RKO (cell line): ENCODE measurements around the gene ELOVL6.

Experiments
- DNase-seq: peaks from one replicate; pipeline ENCODE4 v3.0.0-alpha.2; 2016; ENCODE audit warnings: low spot score

The ELOVL6 gene

GRCh38 chr4:110022457-110022856 is 176.0 kb downstream of the ELOVL6 start:
- DNase-seq: no peak

- no peak for DNase-seq
Measured at GRCh38 chr4:110020646-110021443, 177.6 kb downstream of the ELOVL6 start.

DNA sequence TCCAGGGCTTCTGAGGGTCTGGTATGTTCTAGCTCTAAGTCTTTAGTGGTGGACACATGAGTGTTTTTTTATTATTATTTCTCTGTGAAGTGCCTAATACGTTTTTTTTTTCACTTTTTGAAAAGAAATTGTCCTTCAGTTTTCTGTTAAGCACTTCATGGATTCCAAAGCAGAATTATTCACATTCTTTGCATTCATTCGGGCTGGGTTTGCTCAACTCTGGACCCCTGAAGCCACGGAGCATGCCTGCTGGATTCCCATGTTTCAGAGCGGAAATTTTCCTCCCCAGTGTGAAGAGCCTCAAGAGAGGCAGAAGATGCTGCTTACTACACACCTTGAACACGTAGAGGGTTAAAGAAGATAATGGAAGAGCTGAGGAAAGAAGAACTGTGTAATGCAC is 178.3 kb downstream of the ELOVL6 start:
- DNase-seq: no peak

DNA sequence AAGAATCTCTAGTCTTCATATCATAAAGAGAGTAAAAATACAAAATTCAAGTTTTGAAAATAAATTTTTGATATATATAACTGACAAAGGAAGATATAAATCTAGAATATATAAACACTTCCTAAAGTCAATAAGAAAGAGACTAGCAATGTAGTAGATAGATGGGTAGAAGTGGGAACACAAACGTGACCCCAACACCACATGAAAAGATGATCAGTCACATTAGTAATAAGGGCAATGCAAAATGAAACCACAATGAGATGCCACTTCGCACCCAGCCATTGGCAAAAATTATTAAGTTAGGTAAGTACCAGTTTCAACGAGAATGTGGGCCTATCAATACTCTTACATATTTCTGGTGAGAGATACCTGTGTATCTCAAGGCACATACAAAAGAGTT is 179.3 kb downstream of the ELOVL6 start:
- DNase-seq: no peak

GRCh38 chr4:110014233-110014632 is 184.2 kb downstream of the ELOVL6 start:
- no peak for DNase-seq

DNA sequence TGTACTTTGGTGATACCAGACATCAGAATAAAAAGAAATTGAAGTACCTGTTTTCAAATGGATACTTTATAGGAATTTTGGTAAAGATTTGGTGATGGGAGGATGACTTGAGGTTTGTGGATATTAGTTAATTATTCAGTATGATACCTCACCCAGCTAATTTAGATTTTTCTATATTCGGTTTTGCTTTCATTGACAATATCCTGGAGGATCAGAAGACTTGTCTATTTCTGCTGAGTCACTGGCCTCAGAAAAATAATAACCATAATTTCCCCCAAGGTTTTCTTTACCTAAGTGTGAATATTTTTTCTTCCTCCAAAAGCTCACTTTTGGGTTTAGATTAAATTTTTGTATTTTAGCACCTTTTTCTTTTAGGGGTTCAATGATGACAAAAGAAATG is 185.5 kb downstream of the ELOVL6 start:
- DNase-seq: no peak

GRCh38 chr4:110010797-110011196 is 187.6 kb downstream of the ELOVL6 start:
- DNase-seq: no peak

DNA sequence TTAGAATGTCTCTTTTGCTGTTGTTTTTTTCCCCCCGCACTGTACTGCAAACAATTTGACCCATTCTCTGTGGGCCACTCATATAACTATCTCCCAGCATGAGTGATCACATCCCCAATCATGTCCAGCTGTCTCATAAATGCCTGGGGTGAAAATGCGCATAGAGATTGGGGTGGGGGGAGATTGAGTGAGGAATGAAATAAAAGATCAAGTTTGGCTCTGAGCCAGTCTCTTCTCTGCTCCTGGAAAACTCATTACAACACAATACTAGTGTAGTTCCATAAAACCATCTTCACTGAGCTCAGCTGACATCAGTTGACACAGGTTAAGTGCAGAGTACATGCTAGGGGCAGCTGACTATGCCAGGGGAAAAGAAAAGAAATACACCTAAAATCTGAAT is 188.9 kb downstream of the ELOVL6 start:
- no peak for DNase-seq

DNA sequence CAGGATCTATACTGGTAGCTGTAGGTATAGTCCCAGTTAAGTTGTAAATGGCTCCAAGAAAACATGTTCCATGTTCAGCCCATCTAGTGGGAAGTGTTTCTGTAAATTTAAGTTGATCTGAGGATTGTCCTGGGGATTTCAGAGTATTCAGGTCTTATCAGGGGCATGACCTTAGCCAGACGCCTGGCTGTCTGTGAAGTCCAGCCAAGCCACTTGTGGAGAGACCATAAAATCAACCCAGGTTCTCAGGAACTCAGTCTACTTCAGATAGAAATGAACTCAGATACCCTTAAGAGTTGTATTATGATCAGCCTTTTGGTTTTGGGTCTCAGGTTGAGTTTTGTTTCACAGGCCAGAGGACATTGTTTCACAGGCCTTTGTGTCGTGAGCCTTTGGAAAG is 189.9 kb downstream of the ELOVL6 start:
- no peak for DNase-seq

DNA sequence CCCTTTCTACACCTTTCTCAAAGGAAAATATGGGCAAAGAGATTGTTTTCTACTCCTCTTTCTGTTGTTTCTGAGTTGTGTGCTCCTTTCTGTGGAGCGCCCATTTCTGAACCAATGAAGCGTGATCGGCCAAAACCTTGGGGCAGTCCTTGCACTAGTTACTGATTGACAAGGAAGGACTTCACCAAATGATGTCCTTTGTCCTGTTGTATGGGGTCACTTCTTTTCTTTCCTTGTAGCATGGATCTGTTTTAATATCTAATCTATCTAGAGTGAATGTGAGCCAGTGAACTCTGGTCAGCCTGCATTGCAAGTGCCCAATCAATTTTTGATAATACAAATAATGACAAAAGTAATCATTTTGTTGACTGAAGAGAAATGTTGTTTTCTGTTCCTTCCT is 191.2 kb downstream of the ELOVL6 start:
- no peak for DNase-seq

GRCh38 chr4:110005461-110006056 is 192.9 kb downstream of the ELOVL6 start:
- DNase-seq: peak; percentile 79

DNA sequence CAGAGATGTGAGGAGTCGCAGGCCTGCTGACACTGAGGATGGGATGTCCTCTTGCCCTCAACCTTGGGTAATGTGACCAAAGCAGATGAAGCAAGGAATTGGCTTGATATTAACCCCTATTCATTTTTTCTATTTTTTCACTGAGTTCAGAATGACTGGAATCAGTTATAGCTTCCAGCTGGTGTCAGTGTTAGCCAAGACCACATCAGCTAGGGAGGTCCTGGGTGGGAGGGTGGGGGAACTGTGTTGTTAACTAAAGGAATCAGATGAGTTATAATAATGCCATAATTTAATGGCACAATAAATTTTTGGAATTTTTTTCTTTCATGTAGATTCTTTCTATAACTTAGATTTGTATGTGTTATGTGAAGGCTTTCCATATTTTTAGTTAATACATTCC is 193.9 kb downstream of the ELOVL6 start:
- DNase-seq: no peak

DNA sequence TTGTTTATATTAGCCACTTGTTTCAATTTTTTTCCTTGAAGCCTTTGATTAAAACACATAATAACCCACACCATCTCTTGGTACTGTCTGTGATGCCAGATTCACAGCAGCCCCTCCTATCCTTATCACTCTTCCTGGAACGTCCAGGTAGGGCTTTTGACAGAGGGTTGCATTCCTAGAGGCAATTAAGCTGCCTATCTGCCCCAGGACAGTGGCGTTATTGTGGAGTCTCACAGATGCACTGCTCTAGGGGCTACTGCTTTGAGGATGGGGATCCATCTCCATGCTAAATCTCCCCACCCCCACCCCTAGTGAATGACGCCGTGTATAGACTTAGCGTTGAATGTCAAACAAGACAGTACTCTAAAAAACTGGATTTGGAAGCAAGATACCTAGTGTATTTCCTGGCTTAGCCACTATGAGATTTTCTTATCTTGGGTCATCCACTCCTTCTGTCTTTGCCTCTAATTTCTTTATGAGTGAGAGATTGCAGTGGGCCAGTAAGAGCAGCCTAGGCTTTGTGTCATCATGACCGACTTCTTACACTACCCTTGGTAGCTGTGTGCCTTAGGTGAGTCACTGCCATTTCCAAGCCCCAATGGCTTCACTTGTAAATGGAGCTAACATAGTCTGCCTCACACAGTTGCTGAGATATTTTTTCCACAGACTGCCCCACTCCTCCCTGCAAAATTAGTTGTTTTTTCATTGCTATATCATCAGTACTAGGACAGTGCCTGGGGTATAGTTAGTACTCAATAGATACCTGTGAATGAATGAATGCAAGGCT is 194.8 kb downstream of the ELOVL6 start:
- DNase-seq: peak; percentile 46

- no peak for DNase-seq
Measured at GRCh38 chr4:110002326-110002725, 196.1 kb downstream of the ELOVL6 start.

DNA sequence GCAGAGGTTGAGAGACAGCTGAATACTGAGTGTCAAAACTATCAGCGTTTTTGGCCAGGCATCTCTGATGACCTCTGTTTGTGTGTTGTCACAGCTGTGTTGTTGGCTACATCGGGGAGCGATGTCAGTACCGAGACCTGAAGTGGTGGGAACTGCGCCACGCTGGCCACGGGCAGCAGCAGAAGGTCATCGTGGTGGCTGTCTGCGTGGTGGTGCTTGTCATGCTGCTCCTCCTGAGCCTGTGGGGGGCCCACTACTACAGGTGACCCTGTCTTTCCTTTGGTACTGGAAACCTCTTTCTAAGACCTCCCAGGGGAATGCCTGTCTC is 198.9 kb downstream of the ELOVL6 start:
- no peak for DNase-seq

GRCh38 chr4:109998867-109999584 is 199.4 kb downstream of the ELOVL6 start:
- peak; percentile 74 for DNase-seq

DNA sequence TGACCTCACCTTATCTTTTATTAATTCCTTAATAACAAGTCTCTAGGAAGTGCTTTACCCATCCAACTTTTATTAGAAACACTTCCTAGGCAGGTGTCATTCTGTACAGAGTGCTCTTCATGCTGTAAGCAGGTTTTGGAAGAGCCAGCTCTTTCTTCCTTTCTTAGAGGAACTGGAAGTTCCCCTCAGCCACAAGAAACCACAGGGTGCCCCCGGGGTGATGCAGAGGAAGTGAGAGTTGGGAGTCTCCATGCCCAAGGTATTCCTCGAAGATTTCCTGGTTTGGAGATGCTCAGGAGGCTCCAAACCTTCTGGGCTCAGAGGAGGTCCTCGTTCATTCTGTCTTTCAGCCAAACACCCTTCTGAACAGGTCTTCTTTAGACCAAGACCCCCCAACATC is 201.9 kb downstream of the ELOVL6 start:
- no peak for DNase-seq
